NCI-H2171 treated with DMSO at 0.1 percent for 48 hours (cell line): Measurements from ENCODE around the gene JHY.
A peak's percentile ranks its signal among the peaks of the same experiment; 100 is the strongest.

Source experiments
- DNase-seq: peaks from one replicate; lab custom pipeline; 2025; lab: John Stamatoyannopoulos, UW

JHY gene

GRCh38 chr11:122872046-122872445, 10.5 kb upstream of the JHY start:
- DNase-seq, result no peak

DNA sequence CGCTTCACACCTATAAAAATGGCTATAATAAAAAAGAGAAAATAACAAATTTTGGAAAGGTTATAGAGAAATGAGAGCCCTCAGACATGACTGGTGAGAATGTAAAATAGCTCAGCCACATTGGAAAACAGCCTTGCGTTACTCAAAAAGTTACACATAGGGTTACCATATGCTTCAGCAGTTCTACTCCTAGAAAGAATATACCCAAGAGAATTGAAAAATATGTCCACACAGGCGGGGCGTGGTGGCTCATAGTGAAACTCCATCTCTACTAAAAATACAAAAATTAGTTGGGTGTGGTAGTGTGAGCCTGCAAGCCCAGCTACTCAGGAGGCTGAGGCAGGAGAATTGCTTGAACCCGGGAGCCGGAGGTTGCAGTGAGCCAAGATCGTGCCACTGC, 7.6 kb upstream of the JHY start:
- peak; percentile 36 for DNase-seq

GRCh38 chr11:122877732-122878131, 4.8 kb upstream of the JHY start:
- DNase-seq, result no peak

- DNase-seq, result no peak
Observed at GRCh38 chr11:122879785-122880184, 2.8 kb upstream of the JHY start.

GRCh38 chr11:122882857-122883645, 492 bp downstream of the JHY start:
- DNase-seq, result peak; percentile 35

- no peak for DNase-seq
Observed at GRCh38 chr11:122883646-122883979, 1.1 kb downstream of the JHY start.

- DNase-seq, result no peak
Observed at GRCh38 chr11:122888162-122888561, 5.6 kb downstream of the JHY start.

GRCh38 chr11:122893131-122893530, 10.6 kb downstream of the JHY start:
- no peak for DNase-seq

DNA sequence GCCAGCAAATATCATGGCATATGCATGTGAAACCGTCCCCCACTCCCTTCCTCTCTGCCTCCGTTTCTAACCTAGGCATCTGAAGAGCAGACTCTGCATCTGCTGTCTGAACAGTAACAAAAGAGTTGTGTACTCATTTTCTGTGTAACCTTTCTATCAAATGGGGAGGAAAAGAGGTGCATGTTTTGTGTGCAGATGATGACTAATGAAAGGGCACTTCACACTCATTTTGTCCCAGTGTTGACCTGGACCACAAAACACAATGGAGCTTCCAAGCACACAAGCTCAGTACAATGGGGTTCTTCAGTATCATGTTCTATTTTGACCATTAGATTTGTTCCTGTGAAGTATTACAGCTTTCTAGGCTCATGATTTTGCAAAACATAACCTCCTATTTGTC, 13.0 kb downstream of the JHY start:
- no peak for DNase-seq

DNA sequence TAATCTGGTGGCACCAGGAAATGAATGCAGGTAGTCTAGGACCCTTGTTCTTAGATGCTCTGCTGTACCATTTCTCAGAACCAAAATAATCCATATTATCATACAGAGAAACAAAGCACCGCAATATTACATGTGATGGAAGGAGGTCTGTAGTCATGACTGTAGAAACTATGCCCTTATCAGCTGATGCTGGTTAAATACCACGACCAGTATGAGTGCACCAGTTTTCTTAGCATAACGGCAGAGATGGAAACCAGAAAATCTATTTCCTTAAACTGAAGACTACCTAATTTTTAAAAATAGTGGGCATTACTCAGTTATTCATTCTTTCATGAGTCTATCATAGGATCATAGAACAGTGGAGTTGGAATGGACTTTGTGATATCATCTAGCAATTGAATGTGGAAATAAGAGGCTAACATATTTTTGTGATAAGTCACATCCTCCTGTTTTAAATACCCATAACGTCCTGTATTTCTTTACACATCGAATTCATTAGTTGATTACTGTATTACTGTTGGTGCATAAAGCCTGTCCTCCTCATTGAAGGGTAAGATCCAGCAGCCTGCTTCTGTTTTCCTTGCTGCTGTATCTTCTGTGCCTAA, 15.1 kb downstream of the JHY start:
- no peak for DNase-seq

DNA sequence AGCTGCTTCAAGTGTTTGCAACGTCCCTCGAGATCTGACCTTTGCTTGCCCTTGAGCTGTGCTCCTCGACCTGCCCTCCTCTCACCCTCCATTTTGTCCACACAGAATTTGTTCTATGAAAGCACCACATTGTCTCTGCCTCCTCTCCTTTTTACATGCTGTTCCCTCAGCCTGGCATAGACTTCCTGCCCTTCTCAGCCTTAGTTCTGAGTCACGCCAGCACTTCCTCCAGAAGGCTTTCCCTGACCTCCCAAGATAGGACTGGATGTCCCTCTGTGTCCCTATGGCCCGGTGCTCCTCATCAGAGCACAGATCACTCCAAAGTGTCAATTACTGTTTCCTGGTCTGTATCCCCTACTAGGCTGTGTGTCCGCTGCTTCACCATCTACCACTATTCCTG, 16.2 kb downstream of the JHY start:
- DNase-seq, result no peak

DNA sequence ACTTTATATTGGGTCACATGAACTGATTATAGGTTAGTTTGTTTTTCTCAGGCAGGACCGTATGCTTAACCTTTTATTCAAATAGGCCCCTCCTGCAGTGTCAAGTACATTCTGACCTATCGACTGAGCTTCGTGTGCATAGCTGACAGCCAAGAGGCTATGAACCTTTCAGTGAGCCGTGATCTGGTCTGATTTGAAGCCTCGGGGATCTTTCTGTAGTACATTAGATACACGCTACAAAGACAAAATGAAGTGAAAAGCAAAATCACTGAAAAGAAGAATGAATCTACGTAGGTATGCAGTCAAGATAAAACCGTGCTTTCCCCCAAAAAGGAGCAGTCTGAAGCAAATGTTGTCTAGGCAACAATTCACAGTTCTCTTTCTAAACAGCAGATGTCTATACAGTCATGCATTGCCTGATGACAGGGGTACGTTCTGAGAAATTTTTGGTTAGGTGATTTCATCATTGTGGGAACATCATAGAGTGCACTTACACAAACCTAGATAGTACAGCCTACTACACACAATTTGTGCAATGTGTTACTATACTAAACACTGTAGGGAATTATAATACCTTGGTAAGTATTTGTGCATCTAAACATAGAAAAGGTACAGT, 18.1 kb downstream of the JHY start:
- DNase-seq, result no peak

- no peak for DNase-seq
Observed at GRCh38 chr11:122902951-122903350, 20.4 kb downstream of the JHY start.

- peak; percentile 2 for DNase-seq
Observed at GRCh38 chr11:122910775-122911174, 28.2 kb downstream of the JHY start.

DNA sequence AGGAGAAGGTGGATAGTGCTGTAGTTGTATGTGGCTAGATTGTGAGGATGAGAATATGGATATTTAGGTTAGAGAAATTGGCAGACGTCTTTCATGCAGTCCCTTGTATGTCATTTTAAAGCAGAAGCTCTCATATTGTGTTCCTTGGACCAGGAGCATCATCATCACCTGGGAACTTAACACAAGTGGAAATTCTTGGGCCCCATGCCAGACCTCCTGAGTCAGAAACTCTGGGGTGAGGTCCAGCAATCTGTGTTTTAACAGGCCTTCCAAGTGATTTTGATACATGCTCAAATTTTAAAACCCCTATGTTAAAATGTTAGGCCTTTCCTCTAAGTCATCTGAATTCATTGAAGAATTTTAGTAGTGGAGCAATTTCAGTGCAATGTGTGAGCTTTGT, 34.8 kb downstream of the JHY start:
- no peak for DNase-seq

GRCh38 chr11:122918734-122919133, 36.2 kb downstream of the JHY start:
- no peak for DNase-seq

GRCh38 chr11:122920579-122920978, 38.0 kb downstream of the JHY start:
- no peak for DNase-seq

GRCh38 chr11:122922893-122923292, 40.3 kb downstream of the JHY start:
- no peak for DNase-seq

GRCh38 chr11:122923302-122923701, 40.7 kb downstream of the JHY start:
- no peak for DNase-seq

DNA sequence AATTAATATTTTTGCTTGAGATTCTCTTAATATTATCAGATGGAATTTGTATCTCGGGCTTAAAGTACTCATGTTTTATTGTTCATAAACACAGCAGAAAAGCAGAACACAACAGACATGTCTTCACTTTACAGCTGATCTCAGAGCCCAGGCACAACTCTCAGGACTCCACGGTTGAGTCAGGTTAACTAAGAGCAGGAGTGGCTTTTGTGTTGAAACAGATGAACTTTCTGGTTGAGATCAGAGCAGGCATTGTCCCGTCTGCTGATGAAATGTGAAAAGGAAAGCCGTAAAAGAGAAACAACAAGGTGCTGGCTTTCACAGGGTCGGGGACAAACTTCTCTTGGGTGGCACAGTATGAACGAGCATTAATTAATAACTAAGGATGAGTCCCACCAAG, 49.0 kb downstream of the JHY start:
- no peak for DNase-seq

- no peak for DNase-seq
Observed at GRCh38 chr11:122933416-122933815, 50.9 kb downstream of the JHY start.

DNA sequence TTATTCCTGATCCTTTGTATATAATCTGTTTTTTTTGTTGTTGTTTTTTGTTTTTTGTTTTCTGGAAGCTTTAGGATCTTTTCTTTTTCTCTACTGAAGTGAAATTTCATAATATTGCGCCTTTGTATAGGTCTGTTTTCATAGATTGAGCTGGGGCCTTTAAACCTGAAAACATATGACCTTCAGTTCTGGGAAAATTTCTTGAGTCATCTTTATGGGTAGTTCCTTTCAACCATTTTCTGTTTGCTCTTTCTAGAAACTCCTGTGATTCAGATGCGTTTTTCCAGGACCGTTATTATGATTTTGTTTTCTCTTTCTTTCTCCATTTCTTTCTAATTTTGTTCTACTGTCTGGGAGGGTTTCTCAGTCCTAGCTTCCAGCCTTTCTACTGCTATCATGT, 55.4 kb downstream of the JHY start:
- DNase-seq, result no peak

- no peak for DNase-seq
Observed at GRCh38 chr11:122938557-122938956, 56.0 kb downstream of the JHY start.

- no peak for DNase-seq
Observed at GRCh38 chr11:122951211-122951610, 68.7 kb downstream of the JHY start.
